GM12892 (cell line): ENCODE measurements around the gene PRDX6.

Experiments
- DNase-seq: peaks from one replicate; pipeline ENCODE4 v3.0.0; 2011; ENCODE audit not compliant: insufficient read length
- FAIRE-seq: peaks from 2 replicates; lab custom pipeline; 2011; peaks lifted over from hg19 to GRCh38; lab: Jason Lieb, UNC
- POLR2A ChIP-seq: IDR thresholded peaks from 2 replicates; pipeline ENCODE4 v1.6.1; 2011; ENCODE audit warnings: low read depth, low read length, control low read depth
- TAF1 ChIP-seq: IDR thresholded peaks from 2 replicates; pipeline ENCODE4 v1.6.1; 2011; ENCODE audit warnings: low read depth, mild to moderate bottlenecking, control low read depth, low read length, borderline replicate concordance

The PRDX6 gene

GRCh38 chr1:173536223-173536622 lies 59.1 kb downstream of the PRDX6 start:
- DNase-seq (no peak), FAIRE-seq (no peak)
- TF ChIP-seq POLR2A (no peak), TAF1 (no peak)
